Ishikawa (cell line): ENCODE results near the gene FBXO3.

Experiments used
- CEBPB ChIP-seq: IDR thresholded peaks from 2 replicates; pipeline ENCODE4 v1.6.1; 2012
- CREB1 ChIP-seq: IDR thresholded peaks from 2 replicates; pipeline ENCODE4 v1.6.1; 2012; ENCODE audit warnings: low read depth
- EGR1 ChIP-seq: IDR thresholded peaks from 2 replicates; pipeline ENCODE4 v1.6.1; 2012
- EP300 ChIP-seq: IDR thresholded peaks from 2 replicates; pipeline ENCODE4 v1.6.1; 2012; ENCODE audit warnings: borderline replicate concordance
- FOXM1 ChIP-seq: IDR thresholded peaks from 2 replicates; pipeline ENCODE4 v1.6.1; 2012; ENCODE audit warnings: low read depth, borderline replicate concordance
- MAX ChIP-seq: IDR thresholded peaks from 2 replicates; pipeline ENCODE4 v1.6.1; 2012
- NFIC ChIP-seq: IDR thresholded peaks from 2 replicates; pipeline ENCODE4 v1.6.1; 2012
- RAD21 ChIP-seq: IDR thresholded peaks from 2 replicates; pipeline ENCODE4 v1.6.1; 2012; ENCODE audit warnings: low read depth
- REST ChIP-seq: IDR thresholded peaks from 2 replicates; pipeline ENCODE4 v1.6.1; 2012; ENCODE audit warnings: low read depth, mild to moderate bottlenecking
- TAF1 ChIP-seq: IDR thresholded peaks from 2 replicates; pipeline ENCODE4 v1.6.1; 2012; ENCODE audit warnings: low read depth, mild to moderate bottlenecking
- TCF12 ChIP-seq: IDR thresholded peaks from 2 replicates; pipeline ENCODE4 v1.6.1; 2012; ENCODE audit warnings: low read depth
- TEAD4 ChIP-seq: IDR thresholded peaks from 2 replicates; pipeline ENCODE4 v1.6.1; 2012
- USF1 ChIP-seq: IDR thresholded peaks from 2 replicates; pipeline ENCODE4 v1.6.1; 2012
- YY1 ChIP-seq: IDR thresholded peaks from 2 replicates; pipeline ENCODE4 v1.6.1; 2012; ENCODE audit warnings: low read depth
- ZBTB7A ChIP-seq: IDR thresholded peaks from 2 replicates; pipeline ENCODE4 v1.6.1; 2012; ENCODE audit warnings: low read depth

FBXO3 gene

GRCh38 chr11:33774736-33775466, 581 bp upstream of the FBXO3 start:
- TF ChIP-seq MAX: no peak
- no peak for TF ChIP-seq CREB1
- TF ChIP-seq YY1: no peak
- TF ChIP-seq FOXM1: no peak
- TF ChIP-seq USF1: no peak
- no peak for TF ChIP-seq EGR1
- no peak for TF ChIP-seq CEBPB
- TF ChIP-seq TAF1: no peak

GRCh38 chr11:33773404-33773986, 825 bp downstream of the FBXO3 start:
- 0 out of 2 replicates have a peak, but pooled peaks have one; percentile 86 for TF ChIP-seq ZBTB7A
- TF ChIP-seq NFIC: no peak

GRCh38 chr11:33772870-33773269, 1.4 kb downstream of the FBXO3 start:
- TF ChIP-seq USF1: no peak
- no peak for TF ChIP-seq NFIC
- no peak for TF ChIP-seq ZBTB7A
- TF ChIP-seq RAD21: no peak
- no peak for TF ChIP-seq EGR1

- no peak for TF ChIP-seq YY1
- no peak for TF ChIP-seq RAD21
- TF ChIP-seq ZBTB7A: no peak
- no peak for TF ChIP-seq USF1
- no peak for TF ChIP-seq TAF1
- no peak for TF ChIP-seq NFIC
- TF ChIP-seq CREB1: no peak
- no peak for TF ChIP-seq CEBPB
- TF ChIP-seq REST: no peak
- TF ChIP-seq FOXM1: no peak
- no peak for TF ChIP-seq EGR1
- TF ChIP-seq TEAD4: no peak
- no peak for TF ChIP-seq MAX
- TF ChIP-seq TCF12: no peak
- no peak for TF ChIP-seq EP300
These were observed 2.0 kb downstream of the FBXO3 start for GRCh38 chr11:33772300-33772699.

GRCh38 chr11:33770236-33770635, 4.1 kb downstream of the FBXO3 start:
- TF ChIP-seq RAD21: no peak
- TF ChIP-seq EGR1: no peak
- no peak for TF ChIP-seq ZBTB7A
- TF ChIP-seq TEAD4: no peak
- TF ChIP-seq USF1: no peak
- TF ChIP-seq YY1: no peak

- no peak for TF ChIP-seq MAX
- TF ChIP-seq YY1: no peak
- TF ChIP-seq CREB1: no peak
- no peak for TF ChIP-seq FOXM1
- TF ChIP-seq TAF1: no peak
- no peak for TF ChIP-seq ZBTB7A
- no peak for TF ChIP-seq EGR1
- no peak for TF ChIP-seq NFIC
- TF ChIP-seq USF1: no peak
- no peak for TF ChIP-seq TCF12
- TF ChIP-seq REST: no peak
- no peak for TF ChIP-seq RAD21
- TF ChIP-seq EP300: no peak
- no peak for TF ChIP-seq CEBPB
- no peak for TF ChIP-seq TEAD4
These were observed 4.8 kb downstream of the FBXO3 start for GRCh38 chr11:33769542-33769941.
